Fibroblast of skin of scalp (primary cell): ENCODE measurements around the gene TSEN34.
"Not testable (repeated sequence)": the region's sequence is repeated elsewhere in the genome, so short reads cannot be mapped to it uniquely, and the experiment has no call there.

Source experiments
- DNase-seq: peaks from one replicate; pipeline ENCODE4 v3.0.0-alpha.2; 2013

TSEN34 gene

DNA sequence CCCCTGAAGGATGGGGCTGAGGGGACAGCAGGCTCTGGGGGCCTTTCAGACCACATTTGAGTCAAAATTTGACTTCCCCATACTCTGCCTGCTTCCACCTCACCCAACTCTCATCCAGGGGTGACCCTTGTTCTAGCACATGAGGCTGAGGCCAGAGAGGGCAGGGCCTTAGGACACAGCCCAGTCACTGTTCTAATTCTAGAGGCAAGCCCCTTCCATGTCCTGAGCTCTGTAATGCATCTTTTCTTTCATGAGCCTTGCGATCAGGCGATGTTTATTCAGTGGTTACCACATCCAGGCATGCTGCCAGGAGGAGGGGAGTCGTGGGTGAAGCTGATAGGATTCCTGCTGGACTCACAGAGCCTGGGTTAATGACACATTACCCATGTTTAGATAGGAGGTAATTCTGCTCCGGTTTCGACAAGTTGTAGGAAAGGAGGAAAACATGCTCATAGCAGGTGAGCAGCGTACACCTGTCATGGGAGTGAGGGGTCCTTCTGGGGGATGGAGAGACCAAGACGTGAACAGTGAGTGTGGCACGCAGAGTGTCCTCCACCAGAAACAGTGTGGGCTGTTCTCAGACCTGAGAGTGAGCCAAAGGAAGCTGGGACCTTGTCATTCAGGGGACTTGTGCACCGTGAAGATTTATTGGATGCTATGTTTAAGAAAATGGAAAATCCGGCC lies 18.8 kb downstream of the TSEN34 start:
- peak; percentile 97 for DNase-seq

- no peak for DNase-seq
Observed at GRCh38 chr19:54211235-54211634, 20.1 kb downstream of the TSEN34 start.

DNA sequence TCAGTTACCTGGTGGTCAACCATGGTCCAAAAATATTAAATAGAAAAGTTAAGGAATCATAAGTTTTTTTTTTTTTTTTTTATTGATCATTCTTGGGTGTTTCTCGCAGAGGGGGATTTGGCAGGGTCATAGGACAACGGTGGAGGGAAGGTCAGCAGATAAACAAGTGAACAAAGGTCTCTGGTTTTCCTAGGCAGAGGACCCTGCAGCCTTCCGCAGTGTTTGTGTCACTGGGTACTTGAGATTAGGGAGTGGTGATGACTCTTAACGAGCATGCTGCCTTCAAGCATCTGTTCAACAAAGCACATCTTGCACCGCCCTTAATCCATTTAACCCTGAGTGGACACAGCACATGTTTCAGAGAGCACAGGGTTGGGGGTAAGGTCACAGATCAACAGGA lies 23.1 kb downstream of the TSEN34 start:
- DNase-seq = not testable (repeated sequence)

DNA sequence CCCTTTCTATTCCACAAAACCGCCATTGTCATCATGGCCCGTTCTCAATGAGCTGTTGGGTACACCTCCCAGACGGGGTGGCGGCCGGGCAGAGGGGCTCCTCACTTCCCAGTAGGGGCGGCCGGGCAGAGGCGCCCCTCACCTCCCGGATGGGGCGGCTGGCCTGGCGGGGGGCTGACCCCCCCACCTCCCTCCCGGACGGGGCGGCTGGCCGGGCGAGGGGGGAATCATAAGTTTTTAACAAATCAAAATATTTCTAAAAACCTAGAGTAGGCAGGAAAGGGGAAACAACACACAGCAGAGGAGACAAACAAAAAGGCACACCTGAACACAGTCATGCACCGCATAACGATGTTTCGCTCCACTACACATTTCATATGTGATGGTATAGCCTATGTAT lies 23.6 kb downstream of the TSEN34 start:
- DNase-seq = not testable (repeated sequence)

DNA sequence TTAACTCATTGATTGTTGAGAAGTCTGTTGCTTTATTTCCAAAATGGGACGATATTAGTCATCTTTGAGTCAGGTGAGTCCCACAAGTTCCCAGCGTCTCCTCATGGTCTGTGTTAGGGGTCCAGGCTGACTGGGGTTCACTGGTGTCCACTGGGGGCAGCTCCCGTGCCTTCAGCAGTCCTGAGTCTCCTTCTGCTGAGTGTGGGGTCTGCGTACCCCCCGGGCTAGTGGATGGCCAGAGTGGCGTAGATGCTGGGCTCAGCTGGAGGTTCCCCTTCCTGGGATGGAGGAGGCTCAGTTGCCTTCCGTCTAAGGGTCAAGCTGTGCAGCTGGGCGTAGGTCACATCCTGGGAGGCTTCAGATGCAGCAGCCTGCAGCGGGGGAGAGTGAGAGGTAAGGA lies 25.8 kb downstream of the TSEN34 start:
- DNase-seq = no peak

- not testable (repeated sequence) for DNase-seq
Observed at GRCh38 chr19:54217517-54218247, 26.6 kb downstream of the TSEN34 start.

GRCh38 chr19:54218259-54218658 lies 27.2 kb downstream of the TSEN34 start:
- no peak for DNase-seq

- no peak for DNase-seq
Observed at GRCh38 chr19:54218960-54219661, 28.0 kb downstream of the TSEN34 start.

- DNase-seq = not testable (repeated sequence)
Observed at GRCh38 chr19:54219702-54220101, 28.6 kb downstream of the TSEN34 start.

DNA sequence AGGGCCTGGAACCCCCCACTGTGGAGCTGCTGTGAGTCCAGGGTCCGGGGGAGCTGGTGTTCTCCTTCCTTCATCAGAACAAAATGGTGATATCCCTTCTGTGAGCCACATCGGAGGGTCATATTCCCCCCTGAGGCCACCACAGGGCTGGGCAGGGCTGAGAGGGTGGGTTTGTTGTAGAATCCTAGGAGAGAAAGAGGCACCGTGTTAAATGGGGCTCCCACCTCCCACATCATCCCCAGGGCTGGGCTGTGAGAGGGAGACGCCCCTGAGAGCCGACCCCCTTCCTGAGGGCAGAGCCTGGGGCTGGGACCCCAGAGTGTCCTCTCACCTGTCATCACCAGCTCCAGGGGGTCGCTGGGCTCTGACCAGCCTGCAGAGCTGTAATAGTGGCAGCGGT lies 30.8 kb downstream of the TSEN34 start:
- not testable (repeated sequence) for DNase-seq

GRCh38 chr19:54222474-54223276 lies 31.6 kb downstream of the TSEN34 start, which contains the start of gene LILRB3:
TSS of gene LILRB3 (minus strand) at chr19:54223007. CDS start at chr19:54222976, 31 bp downstream.
- not testable (repeated sequence) for DNase-seq

DNA sequence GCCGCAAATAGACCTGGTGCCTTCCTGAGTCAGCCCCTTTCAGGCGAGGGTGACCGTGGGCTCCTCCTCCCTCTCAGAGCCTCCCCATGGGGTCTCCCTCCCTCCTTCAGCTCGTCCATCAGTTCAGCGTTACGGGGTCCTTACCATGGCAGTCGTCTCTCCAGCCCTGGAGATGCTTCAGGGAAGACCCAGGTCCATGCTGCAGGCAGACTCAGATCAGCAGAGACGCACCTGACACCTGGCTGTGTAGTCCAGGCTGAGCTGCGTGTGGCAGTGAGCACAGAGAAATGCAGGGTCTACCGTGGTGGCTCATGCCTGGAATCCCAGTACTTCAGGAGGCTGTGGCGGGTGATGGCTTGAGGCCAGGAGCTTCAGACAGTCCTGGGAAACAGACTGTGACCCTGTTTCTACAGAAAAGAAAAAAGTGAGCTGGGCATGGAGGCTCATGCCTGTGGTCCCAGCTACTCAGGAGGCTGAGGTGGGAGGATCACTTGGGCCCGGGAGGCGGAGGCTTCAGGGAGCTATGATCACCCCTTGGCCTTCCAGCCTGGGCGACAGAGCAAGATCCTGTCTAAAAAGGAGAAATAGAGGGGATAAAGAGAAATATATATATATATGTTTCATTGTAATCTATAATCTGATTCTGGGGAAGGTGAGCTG lies 32.3 kb downstream of the TSEN34 start:
- DNase-seq = not testable (repeated sequence)

- not testable (repeated sequence) for DNase-seq
Observed at GRCh38 chr19:54223937-54224281, 32.8 kb downstream of the TSEN34 start.

DNA sequence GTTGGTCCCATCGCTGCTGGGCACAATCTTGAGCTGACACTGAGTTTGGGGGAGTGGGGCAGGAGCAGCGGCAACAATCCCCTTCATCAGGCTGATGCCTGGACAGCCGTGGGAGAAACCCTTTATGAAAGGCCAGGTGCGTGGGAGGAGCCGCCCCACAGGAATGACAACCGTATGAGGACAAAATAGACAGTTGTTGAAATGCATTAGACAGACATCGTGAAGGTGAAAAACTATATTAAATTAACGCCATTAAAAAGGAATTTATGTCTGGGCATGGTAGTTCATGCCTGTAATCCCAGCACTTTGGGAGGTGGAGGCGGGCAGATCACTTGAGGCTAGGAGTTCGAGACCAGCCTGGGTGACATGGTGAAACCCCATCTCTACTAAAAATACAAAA lies 33.5 kb downstream of the TSEN34 start:
- DNase-seq = not testable (repeated sequence)

- no peak for DNase-seq
Observed at GRCh38 chr19:54229146-54229545, 38.0 kb downstream of the TSEN34 start.

DNA sequence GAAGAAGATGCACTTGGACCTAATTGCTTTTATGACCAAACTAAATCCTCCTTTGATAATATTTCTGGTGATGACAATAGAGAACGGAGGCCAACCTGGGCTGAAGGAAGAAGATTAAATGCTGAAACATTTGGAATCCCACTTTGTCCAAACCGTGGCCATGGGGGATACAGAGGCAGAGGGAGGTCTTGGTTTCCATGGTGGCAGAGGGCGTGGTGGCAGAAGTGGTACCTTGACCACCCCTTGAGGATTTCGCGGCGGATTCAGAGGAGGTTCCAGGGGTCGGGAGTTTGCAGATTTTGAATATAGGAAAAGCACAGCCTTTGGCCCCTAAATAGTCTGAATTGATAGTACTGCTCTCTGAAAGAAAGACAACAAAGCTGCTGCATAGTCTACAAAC lies 38.9 kb downstream of the TSEN34 start:
- DNase-seq = no peak

DNA sequence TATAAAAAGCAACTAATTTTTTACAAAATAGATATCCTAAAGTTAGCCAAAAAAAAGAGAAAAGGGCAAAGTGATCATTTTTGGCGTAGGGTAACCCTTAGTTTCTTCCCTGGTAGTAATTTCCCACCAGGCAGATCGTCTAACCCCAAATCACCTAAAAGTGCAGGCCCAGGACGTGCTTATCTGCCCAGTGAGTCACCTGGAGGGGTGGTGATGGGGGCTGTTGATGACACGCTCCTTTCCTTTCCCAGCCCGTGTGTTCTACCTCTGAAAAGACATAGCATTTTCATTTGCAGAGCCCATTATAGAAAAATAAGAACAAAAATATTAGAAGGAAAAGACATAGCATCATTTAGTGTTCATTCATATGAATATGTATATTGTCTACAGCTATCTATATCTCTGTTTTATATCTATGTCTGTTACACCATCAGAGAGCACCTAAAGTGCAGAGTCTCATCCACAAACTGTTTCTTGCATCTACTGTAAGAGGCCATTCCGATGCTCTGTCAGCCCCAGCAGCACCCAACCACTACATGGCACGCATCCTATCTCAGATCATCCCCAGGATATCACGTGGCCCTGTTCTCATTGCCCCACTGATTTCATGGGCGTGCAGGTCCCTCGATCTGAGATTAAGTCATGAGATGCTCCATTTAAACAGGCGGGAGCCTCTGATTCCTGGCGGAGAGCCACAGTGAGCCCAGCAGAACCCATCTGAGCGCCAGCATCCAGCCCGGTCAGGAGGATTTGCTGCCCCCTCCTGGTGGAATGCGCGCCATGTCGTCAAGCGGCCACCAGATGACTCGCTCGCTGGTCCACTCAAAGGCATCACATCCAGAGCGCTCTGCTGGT lies 40.2 kb downstream of the TSEN34 start:
- DNase-seq = peak; percentile 74

DNA sequence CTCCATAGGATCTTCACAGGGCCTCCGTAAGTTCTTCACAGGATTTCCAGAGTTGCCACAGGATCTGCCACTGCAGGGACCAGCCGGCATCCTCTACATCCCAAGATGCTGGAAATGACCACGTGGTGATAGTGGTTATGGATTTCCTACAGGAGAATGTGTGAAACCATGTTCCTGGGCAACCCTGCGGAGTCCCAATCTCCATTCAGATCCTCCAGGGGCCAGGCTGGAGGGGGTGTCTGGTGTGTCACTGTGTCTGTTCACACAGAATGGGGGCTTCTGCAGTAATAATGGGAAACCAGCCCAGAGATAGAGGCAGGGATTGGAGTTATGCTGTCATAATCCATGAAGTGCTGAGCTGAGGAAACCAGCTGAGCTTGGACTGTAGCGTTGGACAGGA lies 42.8 kb downstream of the TSEN34 start:
- DNase-seq = no peak

GRCh38 chr19:54239491-54240371 lies 48.6 kb downstream of the TSEN34 start:
- DNase-seq = not testable (repeated sequence)
